ENCODE results near the gene EMILIN2.

DNA sequence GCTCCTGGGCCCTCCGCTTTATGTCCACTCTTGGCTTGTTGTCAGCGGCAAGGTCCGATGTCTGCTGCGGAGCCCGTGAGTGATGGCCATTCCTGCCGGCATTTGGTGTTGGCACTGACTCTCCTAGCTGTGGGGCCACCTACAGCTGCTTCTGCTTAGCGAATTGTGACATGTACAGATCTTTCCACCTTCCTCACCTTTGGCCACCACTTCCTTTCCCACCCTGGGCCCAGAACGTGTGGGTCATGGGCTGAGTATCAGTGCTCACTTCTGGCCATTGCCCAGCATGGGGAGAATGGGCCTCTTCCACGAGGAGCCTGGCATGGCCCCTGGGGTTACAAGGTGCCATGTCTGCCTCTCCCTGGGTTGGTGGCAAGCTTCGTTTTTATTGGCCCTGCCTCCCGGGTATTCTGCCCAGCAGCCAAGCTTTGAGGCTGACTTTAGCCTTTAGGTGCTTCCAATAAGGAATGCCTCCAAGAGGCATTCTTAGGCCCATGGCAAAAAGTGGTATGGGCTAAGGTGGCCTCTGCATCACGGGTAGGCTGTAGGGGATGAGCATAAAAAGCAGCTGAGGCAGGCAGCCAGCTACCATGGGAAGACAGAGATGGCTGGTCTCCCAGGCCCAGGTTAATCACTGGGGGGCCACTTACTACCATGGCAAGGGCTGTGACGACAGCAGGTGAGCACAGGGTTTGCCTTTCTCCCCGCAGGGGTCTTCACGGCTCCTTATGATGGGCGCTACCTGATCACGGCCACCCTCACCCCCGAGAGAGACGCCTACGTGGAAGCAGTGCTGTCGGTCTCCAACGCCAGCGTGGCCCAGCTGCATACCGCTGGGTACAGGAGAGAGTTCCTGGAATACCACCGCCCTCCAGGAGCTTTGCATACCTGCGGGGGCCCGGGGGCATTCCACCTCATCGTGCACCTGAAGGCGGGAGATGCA is 65.8 kb downstream of the EMILIN2 start:
- TF ChIP-seq, protein P1, sequence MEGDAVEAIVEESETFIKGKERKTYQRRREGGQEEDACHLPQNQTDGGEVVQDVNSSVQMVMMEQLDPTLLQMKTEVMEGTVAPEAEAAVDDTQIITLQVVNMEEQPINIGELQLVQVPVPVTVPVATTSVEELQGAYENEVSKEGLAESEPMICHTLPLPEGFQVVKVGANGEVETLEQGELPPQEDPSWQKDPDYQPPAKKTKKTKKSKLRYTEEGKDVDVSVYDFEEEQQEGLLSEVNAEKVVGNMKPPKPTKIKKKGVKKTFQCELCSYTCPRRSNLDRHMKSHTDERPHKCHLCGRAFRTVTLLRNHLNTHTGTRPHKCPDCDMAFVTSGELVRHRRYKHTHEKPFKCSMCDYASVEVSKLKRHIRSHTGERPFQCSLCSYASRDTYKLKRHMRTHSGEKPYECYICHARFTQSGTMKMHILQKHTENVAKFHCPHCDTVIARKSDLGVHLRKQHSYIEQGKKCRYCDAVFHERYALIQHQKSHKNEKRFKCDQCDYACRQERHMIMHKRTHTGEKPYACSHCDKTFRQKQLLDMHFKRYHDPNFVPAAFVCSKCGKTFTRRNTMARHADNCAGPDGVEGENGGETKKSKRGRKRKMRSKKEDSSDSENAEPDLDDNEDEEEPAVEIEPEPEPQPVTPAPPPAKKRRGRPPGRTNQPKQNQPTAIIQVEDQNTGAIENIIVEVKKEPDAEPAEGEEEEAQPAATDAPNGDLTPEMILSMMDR (IDR thresholded peaks at IDR 0.05): no peak
- TF ChIP-seq POLR2AphosphoS5 (IDR thresholded peaks at IDR 0.05) (no peak), POLR2A (IDR thresholded peaks at IDR 0.05; ENCODE audit: low read depth) (no peak), EP300 (IDR thresholded peaks at IDR 0.05) (no peak)
